Activated naive CD8-positive, alpha-beta T cell treated with anti-CD3 and anti-CD28 coated beads, Interleukin-2, amount 50 U/mL, for 24 hours (primary cell): ENCODE data around the gene GIPC3.

Experiments
- ATAC-seq: fragments of 150-1000 bp; cut with Tn5 transposase; one replicate; pipeline ENCODE4 v1.10.0; 2021
- DNase-seq: peaks from one replicate; pipeline ENCODE4 v3.0.0; 2021
- H3K27ac Mint-ChIP-seq: one replicate; pipeline ENCODE4 v1.8.0; 2021; ENCODE audit warnings: mild to moderate bottlenecking, mixed read lengths
- H3K27me3 Mint-ChIP-seq: one replicate; pipeline ENCODE4 v1.8.0; 2021; ENCODE audit warnings: mixed read lengths
- H3K36me3 Mint-ChIP-seq: one replicate; pipeline ENCODE4 v1.8.0; 2021; ENCODE audit warnings: low read depth, mixed read lengths
- H3K4me1 Mint-ChIP-seq: one replicate; pipeline ENCODE4 v1.8.0; 2021; ENCODE audit warnings: mixed read lengths
- H3K4me3 Mint-ChIP-seq: one replicate; pipeline ENCODE4 v1.8.0; 2021; ENCODE audit warnings: mild to moderate bottlenecking, moderate library complexity, mixed read lengths
- H3K9me3 Mint-ChIP-seq: one replicate; pipeline ENCODE4 v1.8.0; 2021; ENCODE audit warnings: mixed read lengths

GIPC3 gene

GRCh38 chr19:3585301-3586126, at the start of gene GIPC3:
Gene GIPC3, plus strand, starts transcription at chr19:3585478. Its CDS starts 120 bp downstream, at chr19:3585598.
- no peak for DNase-seq
- no peaks in the 10 kb centered on the region for H3K36me3 Mint-ChIP-seq
- no peaks in the 10 kb centered on the region for H3K27me3 Mint-ChIP-seq
- no peaks in the 10 kb centered on the region for H3K9me3 Mint-ChIP-seq
- no peak for ATAC-seq
- H3K27ac Mint-ChIP-seq, result no peak within 1 kb of the TSS
- no peak within 1 kb of the TSS for H3K4me3 Mint-ChIP-seq
- no peaks in the 10 kb centered on the region for H3K4me1 Mint-ChIP-seq

GRCh38 chr19:3535563-3535965, 49.7 kb upstream of the GIPC3 start:
- Mint-ChIP-seq H3K36me3 (peaks cover 12% of the 10 kb centered on the region), H3K4me3 (no peak overlapping the region), H3K27me3 (no peaks in the 10 kb centered on the region), H3K27ac (no peak overlapping the region), H3K4me1 (no peaks in the 10 kb centered on the region), H3K9me3 (no peaks in the 10 kb centered on the region)
- ATAC-seq (no peak), DNase-seq (no peak)

GRCh38 chr19:3535981-3536380, 49.3 kb upstream of the GIPC3 start:
- Mint-ChIP-seq H3K27ac (no peak overlapping the region), H3K4me1 (no peaks in the 10 kb centered on the region), H3K4me3 (no peak overlapping the region), H3K36me3 (peaks cover 12% of the 10 kb centered on the region), H3K9me3 (no peaks in the 10 kb centered on the region), H3K27me3 (no peaks in the 10 kb centered on the region)
- ATAC-seq (no peak), DNase-seq (no peak)

- Mint-ChIP-seq H3K27ac (no peak overlapping the region), H3K27me3 (no peaks in the 10 kb centered on the region), H3K4me3 (no peak overlapping the region), H3K4me1 (no peaks in the 10 kb centered on the region), H3K36me3 (peaks cover 7% of the 10 kb centered on the region), H3K9me3 (no peaks in the 10 kb centered on the region)
- ATAC-seq (no peak), DNase-seq (no peak)
Measured at GRCh38 chr19:3536429-3537100, 48.7 kb upstream of the GIPC3 start.

- H3K27me3 Mint-ChIP-seq, result no peaks in the 10 kb centered on the region
- ATAC-seq (no peak), DNase-seq (no peak)
- H3K4me1 Mint-ChIP-seq, result no peaks in the 10 kb centered on the region
- no peak overlapping the region for H3K27ac Mint-ChIP-seq
- no peak overlapping the region for H3K4me3 Mint-ChIP-seq
- no peaks in the 10 kb centered on the region for H3K9me3 Mint-ChIP-seq
- peaks cover 7% of the 10 kb centered on the region for H3K36me3 Mint-ChIP-seq
Measured at GRCh38 chr19:3537101-3537437, 48.2 kb upstream of the GIPC3 start.

- Mint-ChIP-seq H3K4me1 (no peaks in the 10 kb centered on the region), H3K9me3 (no peaks in the 10 kb centered on the region), H3K4me3 (no peak overlapping the region), H3K27me3 (no peaks in the 10 kb centered on the region), H3K36me3 (peaks cover 7% of the 10 kb centered on the region), H3K27ac (no peak overlapping the region)
- ATAC-seq (peak; percentile 15), DNase-seq (no peak)
Measured at GRCh38 chr19:3537438-3538240, 47.6 kb upstream of the GIPC3 start.

- Mint-ChIP-seq H3K27ac (no peak overlapping the region), H3K27me3 (no peaks in the 10 kb centered on the region), H3K4me3 (no peak overlapping the region), H3K4me1 (no peaks in the 10 kb centered on the region), H3K9me3 (no peaks in the 10 kb centered on the region), H3K36me3 (peaks cover 7% of the 10 kb centered on the region)
- DNase-seq, result no peak
- ATAC-seq, result peak; percentile 3
Measured at GRCh38 chr19:3538258-3538929, 46.9 kb upstream of the GIPC3 start.

- no peaks in the 10 kb centered on the region for H3K4me1 Mint-ChIP-seq
- H3K27ac Mint-ChIP-seq, result no peak within 1 kb of the TSS
Measured at GRCh38 chr19:3538965-3539755, 46.1 kb upstream of the GIPC3 start, which contains the start of gene TEKTIP1. Gene TEKTIP1, plus strand, starts transcription at chr19:3539174. Its CDS starts 4 bp downstream, at chr19:3539178.

GRCh38 chr19:3539756-3540118, 45.5 kb upstream of the GIPC3 start:
- no peak overlapping the region for H3K4me3 Mint-ChIP-seq
- no peak for DNase-seq
- H3K9me3 Mint-ChIP-seq, result no peaks in the 10 kb centered on the region
- no peaks in the 10 kb centered on the region for H3K4me1 Mint-ChIP-seq
- H3K27ac Mint-ChIP-seq, result no peak overlapping the region
- peaks cover 5% of the 10 kb centered on the region for H3K36me3 Mint-ChIP-seq
- no peaks in the 10 kb centered on the region for H3K27me3 Mint-ChIP-seq
- no peak for ATAC-seq

More at GRCh38 chr19:3538965-3539755, 46.1 kb upstream of the GIPC3 start, which contains the start of gene TEKTIP1:
- no peaks in the 10 kb centered on the region for H3K27me3 Mint-ChIP-seq
- ATAC-seq (peak; percentile 9), DNase-seq (no peak)
- no peaks in the 10 kb centered on the region for H3K9me3 Mint-ChIP-seq
- peaks cover 5% of the 10 kb centered on the region for H3K36me3 Mint-ChIP-seq
- H3K4me3 Mint-ChIP-seq, result no peak within 1 kb of the TSS

GRCh38 chr19:3543150-3544057, 41.9 kb upstream of the GIPC3 start:
- ATAC-seq (no peak), DNase-seq (no peak)
- H3K4me3 Mint-ChIP-seq, result no peak overlapping the region
- peaks cover 10% of the 10 kb centered on the region for H3K4me1 Mint-ChIP-seq
- no peaks in the 10 kb centered on the region for H3K27me3 Mint-ChIP-seq
- H3K36me3 Mint-ChIP-seq, result peaks cover 8% of the 10 kb centered on the region
- no peak overlapping the region for H3K27ac Mint-ChIP-seq
- H3K9me3 Mint-ChIP-seq, result no peaks in the 10 kb centered on the region

GRCh38 chr19:3544058-3544376, 41.3 kb upstream of the GIPC3 start:
- H3K36me3 Mint-ChIP-seq, result peaks cover 8% of the 10 kb centered on the region
- ATAC-seq (no peak), DNase-seq (no peak)
- H3K9me3 Mint-ChIP-seq, result no peaks in the 10 kb centered on the region
- peaks cover 10% of the 10 kb centered on the region for H3K4me1 Mint-ChIP-seq
- H3K27ac Mint-ChIP-seq, result no peak overlapping the region
- H3K27me3 Mint-ChIP-seq, result no peaks in the 10 kb centered on the region
- no peak overlapping the region for H3K4me3 Mint-ChIP-seq

- Mint-ChIP-seq H3K27me3 (no peaks in the 10 kb centered on the region), H3K9me3 (no peaks in the 10 kb centered on the region), H3K36me3 (peaks cover 5% of the 10 kb centered on the region), H3K27ac (peak overlapping the region; percentile 70), H3K4me1 (peaks cover 10% of the 10 kb centered on the region), H3K4me3 (no peak overlapping the region)
- peak; percentile 52 for ATAC-seq
- DNase-seq, result peak; percentile 90
Measured at GRCh38 chr19:3544742-3545668, 40.3 kb upstream of the GIPC3 start.
